ENCODE data around the gene ILK.

The ILK gene

DNA sequence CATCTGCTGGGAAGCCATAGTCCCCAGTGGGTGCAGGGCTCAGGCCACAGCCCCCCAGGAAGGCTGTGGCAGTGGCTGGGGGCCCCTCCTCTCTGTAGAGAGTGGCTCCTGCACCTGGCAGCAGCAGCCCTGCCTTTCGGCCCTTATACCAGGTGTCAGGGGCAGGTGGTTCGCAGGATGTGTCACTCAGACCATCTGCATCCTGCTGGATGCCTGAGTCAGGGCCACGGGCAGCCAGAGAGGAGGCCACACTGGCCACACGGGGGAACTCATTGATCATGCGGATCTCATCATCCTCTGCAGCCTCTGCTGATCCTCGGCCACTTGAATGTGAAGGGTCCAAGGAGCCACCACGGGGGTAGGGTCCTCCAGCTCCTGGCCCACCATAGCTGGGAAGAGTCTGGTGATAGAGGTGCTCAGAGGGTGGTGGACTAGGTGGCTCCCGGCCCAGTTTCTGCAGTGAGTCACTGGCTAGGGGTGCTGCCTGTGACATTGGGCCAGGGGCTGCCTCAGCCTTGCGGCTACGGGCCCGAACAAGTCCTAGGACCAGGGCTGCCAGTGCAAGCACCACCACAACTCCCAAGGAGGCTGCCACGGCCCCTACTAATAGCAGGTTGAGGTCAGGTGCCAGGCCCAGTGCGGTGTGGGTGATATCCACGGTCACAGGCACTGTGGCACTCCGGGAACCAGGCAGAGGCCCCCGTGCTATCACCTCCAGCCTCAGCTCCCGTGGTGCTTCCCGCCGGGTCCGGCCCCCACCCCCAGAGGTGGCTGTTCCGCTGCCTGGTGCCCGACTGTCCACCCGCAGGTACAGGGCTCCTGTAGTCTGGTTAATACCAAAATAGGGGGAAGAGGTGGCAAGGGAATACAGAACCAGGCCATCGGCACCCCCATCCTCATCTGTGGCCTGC lies 18.9 kb downstream of the ILK start:
- DNase-seq, result no peak

DNA sequence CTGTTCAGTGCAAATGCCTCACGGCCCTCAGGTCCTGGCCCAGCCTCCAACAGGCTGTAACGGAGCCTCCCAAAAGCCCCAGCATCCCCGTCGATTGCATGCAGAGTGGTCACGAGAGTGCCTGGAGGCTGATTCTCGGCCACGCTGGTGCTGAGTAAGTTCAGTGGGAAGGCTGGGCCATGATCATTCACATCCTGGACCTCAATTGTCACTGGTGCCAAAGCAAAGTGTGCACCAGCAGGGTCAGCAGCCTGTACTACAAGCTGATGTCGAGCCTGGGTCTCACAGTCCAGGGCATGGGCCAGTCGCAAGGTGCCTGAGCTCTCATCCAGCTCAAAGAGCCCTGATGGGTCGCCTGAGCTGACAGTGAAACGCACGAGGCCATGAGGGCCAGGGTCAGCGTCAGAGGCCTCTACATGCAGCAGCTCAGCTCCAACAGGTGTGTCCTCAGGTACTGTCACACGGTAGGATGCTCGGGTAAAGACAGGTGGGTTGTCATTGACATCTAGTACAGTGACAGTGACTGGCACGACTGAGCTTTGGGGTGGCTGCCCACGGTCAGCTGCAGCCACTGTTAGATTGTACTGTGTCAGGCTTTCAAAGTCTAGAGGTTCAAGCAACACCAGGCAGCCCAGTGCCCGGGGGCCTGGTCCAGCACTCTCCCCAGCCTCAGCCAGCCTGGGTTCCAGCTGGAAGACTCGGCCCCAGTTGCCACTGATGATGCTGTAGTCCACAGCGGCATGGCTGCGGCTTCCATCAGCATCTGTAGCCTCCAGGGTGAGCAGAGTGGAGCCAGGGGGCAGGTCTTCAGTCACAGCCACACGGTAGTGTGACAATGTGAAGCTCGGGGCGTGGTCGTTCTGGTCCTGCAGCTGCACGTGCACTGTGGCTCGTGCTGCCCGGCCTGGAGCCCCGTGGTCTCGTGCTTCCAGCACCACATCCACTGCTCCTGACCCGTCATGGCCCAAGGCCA lies 20.1 kb downstream of the ILK start:
- no peak for DNase-seq

GRCh38 chr11:6625156-6625831 lies 21.7 kb downstream of the ILK start:
- no peak for DNase-seq

GRCh38 chr11:6625832-6626420 lies 22.4 kb downstream of the ILK start:
- no peak for DNase-seq

DNA sequence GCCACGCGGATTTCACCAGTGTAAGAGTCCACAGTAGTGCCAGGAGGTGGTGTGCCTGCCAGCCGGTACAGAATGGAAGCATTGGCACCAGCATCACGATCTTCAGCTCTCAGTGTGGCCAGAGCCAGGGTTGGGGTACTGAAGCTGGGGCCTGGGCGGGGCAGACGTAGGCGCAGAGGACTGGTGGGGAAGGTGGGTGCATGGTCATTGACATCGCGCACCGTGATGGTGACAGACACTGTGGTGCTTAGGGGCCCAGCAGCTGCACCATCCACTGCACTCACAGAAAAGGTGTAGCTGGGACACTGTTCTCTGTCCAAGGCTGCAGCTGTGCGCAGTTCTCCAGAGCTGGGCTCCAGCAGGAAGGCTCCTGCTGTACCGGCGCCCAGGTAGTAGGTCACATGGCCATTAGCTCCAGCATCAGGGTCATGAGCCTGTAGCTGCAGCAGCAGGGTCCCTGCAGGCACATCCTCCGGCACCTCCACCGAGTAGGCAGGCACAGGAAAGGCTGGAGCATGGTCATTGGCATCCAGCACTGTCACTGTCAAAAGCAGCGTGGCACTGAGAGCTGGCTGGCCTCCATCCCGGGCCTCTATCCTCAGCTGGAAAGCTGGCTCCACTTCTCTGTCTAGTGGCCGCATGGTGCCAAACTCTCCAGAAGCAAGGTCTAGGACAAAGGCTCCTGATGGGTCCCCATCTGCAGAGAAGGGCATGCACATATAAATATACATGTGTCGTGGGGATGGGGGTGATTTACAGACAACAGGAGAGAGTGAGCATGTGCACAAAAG lies 23.6 kb downstream of the ILK start:
- DNase-seq, result no peak

GRCh38 chr11:6627762-6628241 lies 24.2 kb downstream of the ILK start:
- DNase-seq, result no peak

DNA sequence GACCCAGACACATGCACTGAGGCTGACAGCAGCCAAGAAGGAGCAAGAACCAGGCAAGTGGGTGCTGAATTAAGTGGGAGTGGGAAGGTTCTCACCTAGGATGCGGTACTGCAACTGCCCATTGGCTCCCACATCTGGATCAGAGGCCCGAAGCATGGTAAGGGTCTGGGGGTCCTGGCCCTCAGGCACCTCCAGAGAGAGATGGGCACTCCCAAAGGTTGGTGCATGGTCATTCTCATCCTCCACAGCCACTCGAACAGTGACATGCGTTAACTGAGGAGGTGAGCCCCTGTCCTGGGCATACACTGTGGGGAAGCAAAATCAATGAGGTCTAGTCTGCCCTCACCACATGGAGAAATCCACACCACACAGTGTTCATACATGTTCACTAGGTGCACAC lies 25.0 kb downstream of the ILK start:
- DNase-seq, result no peak

DNA sequence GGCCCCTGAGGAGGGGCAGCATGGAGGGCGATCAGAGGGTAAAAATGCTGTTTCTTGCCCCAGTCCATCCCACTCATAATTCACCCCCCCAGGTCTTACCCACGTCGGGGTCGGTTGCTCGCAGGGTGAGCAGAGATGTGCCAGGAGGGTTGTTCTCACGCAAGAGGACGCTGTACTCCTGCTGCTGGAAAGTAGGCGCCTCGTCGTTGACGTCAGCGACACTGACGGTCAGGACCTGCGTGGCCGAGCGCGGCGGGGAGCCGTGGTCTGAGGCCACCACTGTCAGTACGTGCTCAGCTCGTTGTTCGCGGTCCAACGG lies 26.0 kb downstream of the ILK start:
- DNase-seq, result no peak

DNA sequence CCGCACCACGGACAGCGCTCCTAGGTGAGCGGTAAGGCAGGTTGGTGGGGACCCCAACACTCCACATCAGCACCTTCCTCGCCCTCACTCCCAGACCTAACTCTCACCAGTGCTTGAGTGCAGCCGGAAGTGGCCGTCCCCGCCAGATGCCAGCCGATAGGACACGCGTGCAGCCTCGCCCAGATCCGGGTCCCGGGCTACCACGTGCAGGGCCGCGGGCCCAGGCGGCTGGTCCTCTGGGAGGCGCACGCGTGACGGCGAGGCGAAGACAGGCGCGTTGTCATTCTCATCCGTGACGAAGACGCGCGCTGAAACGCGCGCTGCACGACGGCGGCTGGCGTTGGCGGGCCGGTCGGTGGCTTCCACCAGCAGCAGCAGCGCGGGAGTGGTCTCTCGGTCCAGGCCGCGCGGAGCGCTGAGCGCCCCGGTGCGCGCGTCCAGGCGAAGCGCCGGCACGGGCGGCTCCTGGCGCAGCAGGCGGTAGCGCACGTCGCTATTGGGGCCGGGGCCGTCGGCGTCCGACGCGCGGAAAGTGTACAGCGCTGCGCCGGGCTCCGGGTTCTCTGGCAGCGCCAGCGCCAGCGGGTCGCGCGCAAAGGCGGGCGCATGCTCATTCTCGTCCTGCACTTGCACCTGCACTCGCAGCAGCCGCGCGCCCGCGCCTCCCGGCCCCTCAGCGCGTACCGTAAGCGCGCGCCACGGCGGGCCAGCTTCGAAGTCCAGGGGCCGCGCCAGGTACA lies 26.5 kb downstream of the ILK start:
- DNase-seq, result no peak

GRCh38 chr11:6630632-6631291 lies 27.2 kb downstream of the ILK start:
- DNase-seq, result no peak

GRCh38 chr11:6631361-6631890 lies 27.9 kb downstream of the ILK start:
- DNase-seq, result no peak

GRCh38 chr11:6632116-6633073 lies 28.8 kb downstream of the ILK start:
- no peak for DNase-seq

DNA sequence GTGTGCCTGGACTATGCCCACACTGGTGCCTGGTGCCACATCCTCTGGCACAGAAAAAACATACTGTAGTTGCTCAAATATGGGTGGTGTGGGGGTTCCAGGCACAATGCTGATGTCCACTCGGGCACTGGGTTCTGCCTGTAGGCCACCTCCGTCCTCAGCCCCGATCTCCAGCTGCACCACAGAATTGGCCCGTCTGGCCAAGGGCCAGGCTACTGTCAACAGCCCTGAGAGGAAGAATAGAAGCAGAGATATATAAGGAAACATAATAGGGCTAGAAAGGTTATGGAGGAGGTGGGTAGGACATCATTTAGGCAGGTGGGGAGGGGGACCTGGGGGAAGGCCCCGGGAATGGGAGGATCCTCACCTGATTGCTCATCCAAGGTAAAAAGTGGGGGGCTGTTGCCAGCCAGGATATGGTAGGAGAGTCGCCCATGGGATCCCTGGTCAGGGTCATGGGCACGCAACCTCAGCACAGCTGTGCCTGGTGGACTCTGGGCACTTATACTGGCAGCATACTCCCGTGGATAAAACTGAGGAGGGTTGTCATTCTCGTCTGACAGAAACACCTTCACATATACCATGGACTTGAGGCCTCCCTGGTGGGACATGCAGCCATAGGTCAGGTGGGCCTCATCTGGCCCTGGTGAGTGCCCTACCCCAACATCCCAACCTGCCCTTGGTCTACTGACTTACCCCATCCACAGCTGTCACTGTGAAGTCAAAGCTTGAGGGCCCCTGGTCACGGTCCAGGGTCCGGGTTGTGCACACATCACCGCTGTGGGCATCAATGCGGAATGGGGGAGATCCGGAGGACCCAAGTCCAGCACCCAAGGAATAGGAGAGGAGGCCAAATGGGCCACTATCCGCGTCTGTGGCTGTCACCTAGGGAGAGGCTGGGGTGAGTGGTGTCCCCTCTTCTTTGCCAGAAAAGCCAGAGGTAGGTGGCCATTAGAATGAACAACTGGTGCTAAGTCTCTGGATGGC lies 30.1 kb downstream of the ILK start:
- no peak for DNase-seq

- no peak for DNase-seq
Measured at GRCh38 chr11:6634534-6634933, 31.0 kb downstream of the ILK start.

DNA sequence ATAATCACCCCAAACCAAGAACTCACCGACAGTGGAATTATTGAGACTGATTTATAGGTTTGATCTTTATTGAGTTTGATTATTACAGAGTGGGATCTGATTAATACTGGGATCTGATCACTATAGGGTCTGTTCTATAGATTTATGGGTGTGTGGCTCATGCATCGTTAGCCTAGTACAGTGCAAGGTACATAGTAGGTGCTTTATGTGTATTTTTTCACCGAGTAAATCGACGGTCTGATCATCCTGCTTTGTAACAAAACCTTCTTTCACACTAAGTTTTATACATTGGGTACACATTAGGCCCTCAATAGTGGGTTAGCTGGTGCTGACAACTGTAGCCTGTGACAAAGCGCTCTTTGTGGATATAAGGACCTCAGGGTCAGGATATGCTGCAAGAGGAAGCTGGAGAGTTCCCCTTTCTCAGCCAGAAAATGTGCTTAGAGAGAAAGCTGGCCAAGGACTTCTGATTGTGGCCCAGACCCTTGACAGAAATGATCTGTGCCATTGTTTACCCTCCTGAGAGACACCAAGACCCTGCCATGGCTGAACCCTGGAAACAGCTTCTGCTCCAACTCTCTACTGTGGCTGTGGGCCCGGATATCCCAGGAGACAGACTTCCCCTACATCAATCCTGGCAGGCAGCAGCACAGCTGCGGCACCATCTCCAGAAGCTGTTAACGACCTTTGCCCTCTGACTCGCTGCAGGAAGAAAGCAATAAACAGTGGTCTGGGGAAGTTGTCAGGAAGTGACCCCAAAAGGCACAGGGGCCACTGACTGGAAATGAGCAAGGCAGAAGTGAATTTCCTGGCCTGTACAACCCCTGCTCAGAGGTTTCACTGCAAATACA lies 31.7 kb downstream of the ILK start:
- peak; percentile 37 for DNase-seq

DNA sequence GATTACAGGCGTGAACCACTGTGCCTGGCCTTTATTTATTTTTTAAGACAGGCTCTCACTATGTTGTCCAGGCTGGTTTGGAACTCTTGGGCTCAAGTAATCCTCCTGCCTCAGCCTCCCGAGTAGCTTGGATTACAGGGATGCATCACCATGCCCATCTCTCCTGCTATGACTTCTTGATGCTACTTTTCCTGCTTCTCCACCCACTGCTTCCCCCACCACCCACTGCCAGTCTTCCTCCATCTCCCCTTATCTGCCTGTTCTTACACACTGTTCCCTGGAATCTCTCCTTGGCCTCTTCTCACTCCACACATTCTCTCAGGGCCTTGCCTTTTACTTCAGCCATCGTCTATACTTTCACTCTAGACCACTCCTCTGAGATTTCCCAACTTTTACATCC lies 32.9 kb downstream of the ILK start:
- no peak for DNase-seq

- DNase-seq, result no peak
Measured at GRCh38 chr11:6637871-6638270, 34.3 kb downstream of the ILK start.

Measured in CD4-positive, alpha-beta T cell treated with Interleukin-15 for 1 hour (primary cell).